LNCAP (cell line): ENCODE data around the gene TNFAIP3.

Source experiments
- CTCF ChIP-seq: fragments of 450-650 bp; IDR thresholded peaks from 2 replicates; pipeline ENCODE4 v1.5.1; 2017; ENCODE audit warnings: mild to moderate bottlenecking

The TNFAIP3 gene

DNA sequence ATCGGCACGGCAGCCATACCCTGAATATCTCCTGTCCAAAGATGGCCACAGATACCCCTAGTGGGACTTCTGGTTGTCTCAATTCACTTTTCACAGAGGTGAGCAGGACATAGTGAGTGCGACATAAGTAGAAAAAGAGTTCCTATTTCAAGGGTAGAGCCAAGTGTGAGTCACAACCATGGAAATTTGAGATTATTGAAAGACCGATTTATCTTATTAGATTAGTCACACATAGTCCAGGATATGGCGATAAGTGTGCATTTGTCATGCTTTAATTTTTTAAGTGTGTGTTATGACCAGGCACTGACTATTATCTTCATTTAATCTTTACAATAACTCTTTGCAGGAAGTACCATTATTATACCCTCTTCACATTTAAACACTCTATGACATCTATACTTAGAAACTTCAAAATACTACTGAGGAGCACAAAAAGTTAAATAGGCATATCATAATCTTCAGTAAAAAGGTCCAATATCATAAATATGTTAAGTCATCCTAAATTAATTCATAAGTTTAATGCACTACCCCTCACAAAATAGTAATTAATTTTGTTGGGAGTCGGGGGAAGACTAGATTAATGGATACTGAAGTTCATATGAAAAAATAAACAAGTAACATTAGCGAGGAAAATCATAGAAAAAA lies 13.4 kb upstream of the TNFAIP3 start:
- TF ChIP-seq CTCF, result no peak

- no peak for TF ChIP-seq CTCF
Measured at GRCh38 chr6:137856138-137856898, 10.7 kb upstream of the TNFAIP3 start.

- no peak for TF ChIP-seq CTCF
Measured at GRCh38 chr6:137859025-137859424, 8.0 kb upstream of the TNFAIP3 start.

GRCh38 chr6:137860394-137861005 lies 6.6 kb upstream of the TNFAIP3 start:
- no peak for TF ChIP-seq CTCF

DNA sequence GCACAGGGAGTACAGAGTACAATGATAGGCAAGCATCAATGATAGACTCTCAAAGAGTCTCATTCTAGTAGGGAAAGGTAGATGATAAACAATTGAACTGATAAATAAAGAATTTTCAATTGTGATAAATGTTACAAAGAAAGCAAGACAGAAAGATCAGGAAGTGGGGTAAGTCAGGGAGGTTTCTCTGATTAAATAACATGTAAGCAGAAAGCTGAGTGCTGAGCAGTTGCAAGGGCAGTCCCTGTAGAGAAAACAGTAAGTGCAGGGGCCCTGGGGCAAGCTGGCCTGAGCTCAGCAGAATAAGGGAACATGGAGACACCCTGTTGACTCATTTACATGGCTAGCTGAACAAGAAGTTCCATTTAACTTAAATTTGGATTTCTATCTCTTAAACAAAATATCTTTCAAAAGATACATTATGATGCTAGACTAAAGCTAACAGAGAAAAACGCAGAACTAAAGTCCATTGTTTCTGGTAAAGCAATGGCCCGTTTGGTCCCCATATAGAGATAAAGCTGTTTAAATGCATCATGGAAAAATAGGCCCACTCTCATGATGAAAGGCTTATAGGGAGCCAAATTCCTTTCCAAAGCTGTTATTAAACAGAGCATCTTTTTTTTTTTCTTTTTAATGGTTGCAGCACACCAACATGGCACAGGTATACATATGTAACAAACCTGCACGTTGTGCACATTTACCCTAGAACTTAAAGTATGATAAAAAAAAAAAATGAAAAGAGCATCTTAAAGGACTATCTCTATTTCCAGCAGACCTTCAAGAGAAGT lies 5.3 kb upstream of the TNFAIP3 start:
- no peak for TF ChIP-seq CTCF

DNA sequence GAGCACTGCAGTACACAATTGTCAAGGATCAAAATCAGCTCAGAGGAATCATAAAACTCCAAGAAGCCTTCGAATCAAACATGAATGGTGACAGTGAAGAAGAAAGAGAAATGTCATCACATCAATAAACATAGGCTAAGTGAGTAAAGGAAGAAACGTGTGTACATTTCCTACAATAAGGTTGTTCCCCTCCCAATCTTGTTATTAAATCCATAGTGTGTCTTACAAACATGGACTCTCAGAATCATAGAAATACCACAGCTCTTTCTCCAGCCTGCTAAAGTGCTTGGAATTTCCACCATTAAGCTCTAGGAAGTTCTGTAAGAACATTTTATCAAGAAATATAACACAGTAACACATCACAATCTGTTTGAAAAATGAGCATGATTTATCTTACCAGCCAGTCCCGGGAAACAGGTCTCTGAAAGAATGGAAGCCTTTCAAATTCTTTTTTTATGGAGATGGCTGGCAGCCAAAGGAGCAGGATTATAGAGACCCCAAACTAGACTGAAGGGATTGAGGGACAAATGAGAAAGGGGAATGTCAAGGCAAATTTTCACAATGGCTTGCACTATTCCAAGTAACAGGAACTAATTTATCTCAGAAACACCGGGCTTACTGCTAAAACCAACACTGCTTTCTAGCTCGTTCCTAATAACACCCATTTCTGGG lies 4.5 kb upstream of the TNFAIP3 start:
- TF ChIP-seq CTCF, result no peak
